NCI-H226 (cell line): ENCODE data around the gene PMEPA1.

Experiments used
- DNase-seq: peaks from one replicate; pipeline ENCODE4 v3.0.0-alpha.2; 2015

Gene PMEPA1

DNA sequence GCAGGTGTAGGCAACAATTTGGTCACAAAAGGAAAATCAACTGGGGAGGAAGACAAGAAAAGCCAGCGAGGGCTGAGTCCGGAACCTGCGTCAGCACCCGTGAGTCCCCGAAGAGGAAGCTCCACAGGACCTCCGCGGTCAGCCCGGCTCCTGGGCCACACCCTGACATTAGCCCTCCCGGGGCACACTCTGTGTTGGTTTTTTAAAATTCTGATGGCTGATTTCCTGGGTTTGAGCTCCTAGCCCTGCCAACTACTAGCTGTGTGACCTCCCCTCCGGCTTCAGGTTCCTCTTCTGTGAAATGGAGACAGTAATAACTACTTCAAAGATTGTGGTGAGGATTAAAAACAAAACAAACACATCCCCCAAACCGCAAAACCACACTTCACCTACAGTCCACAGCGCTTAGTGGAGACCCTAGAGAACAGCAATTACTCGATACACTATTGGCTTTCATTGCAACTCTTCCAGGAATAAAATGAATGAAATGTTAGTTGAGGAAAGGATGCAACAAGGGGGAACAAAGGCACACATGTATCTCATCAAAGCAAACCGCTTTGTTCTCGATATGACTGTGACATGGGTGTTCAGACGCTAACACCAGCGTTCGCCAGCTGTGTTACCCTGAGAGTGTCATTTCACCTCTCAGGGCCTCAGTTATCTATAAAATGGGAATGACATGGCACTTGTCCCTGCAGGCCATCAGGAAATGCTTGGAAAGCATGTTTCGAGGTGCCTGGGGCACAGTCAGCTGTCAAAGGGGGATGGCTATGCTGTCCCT lies 90.6 kb downstream of the PMEPA1 start:
- DNase-seq, result no peak

DNA sequence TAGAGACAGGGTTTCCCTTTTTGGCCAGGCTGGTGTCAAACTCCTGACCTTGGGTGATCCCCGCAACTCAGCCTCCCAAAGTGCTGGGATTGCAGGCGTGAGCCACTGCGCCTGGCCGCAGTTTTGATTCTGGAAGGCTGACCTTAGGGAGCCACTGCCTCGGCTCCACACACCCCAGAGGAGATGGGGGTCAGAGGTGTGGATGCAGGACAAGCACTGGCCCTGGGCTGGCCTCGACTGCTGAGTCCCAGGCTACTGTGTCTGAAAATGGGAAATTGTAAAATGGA lies 91.1 kb downstream of the PMEPA1 start:
- no peak for DNase-seq

DNA sequence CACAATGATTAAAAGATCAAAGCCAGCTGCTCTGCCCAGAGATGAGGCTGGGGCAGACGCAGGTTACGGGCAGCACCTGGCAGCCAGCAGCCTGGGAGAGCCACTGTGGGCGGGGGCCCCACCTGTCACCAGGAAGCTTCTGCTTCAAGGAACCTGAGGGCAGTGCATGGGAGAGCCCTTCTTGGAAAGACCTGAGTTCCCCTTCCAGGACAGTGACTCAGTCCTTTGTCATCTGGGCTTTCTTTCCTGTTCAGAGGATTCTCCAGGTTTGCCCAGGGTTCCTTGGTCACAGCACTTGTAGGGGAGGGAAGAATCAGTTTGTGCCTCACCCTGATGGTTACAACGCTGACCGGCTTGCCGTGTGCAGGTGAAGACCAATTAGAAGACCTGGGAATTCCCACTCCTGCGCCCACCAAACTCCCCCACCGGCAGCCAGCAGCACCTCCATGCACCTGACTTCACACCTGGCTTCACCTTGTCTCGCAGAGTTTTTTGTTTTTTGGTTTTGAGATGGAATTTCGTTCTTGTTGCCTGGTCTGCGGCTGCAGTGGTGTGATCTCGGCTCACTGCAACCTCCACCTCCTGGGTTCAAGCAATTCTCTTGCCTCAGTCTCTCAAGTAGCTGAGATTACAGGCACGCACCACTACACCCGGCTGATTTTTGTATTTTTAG lies 91.6 kb downstream of the PMEPA1 start:
- no peak for DNase-seq

DNA sequence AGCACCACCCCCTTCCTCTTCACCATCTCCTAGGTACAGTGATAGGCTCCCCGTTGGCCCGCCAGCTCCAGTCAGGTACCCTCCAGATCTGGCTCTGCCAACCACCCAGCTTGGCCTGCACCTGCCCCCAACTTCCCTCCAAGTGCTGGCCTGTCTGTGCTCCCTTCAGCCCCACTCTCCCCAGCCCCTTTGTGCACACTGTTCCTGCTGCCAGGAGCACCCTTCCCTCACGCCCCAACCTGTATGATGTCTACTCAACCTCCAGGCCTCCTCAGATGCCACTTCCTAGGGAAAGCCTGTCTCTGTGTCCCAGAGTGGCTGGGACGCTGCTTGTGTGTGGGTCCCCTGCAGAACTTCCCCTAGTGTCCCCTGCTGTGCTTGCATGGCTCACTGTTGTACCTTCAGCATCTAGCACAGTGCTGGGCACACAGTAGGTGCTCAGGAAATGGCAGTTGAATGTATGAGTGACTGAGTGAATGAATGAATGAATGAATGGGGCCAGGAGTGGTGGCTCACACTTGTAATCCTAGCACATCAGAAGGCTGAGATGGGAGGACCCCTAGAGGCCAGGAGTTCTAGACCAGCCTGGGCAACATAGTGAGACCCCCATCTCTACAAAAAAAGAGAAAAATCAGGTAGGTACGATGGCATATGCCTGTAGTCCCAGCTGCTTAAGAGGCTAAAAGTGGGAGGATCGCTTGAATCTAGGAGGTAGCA lies 92.6 kb downstream of the PMEPA1 start:
- no peak for DNase-seq

DNA sequence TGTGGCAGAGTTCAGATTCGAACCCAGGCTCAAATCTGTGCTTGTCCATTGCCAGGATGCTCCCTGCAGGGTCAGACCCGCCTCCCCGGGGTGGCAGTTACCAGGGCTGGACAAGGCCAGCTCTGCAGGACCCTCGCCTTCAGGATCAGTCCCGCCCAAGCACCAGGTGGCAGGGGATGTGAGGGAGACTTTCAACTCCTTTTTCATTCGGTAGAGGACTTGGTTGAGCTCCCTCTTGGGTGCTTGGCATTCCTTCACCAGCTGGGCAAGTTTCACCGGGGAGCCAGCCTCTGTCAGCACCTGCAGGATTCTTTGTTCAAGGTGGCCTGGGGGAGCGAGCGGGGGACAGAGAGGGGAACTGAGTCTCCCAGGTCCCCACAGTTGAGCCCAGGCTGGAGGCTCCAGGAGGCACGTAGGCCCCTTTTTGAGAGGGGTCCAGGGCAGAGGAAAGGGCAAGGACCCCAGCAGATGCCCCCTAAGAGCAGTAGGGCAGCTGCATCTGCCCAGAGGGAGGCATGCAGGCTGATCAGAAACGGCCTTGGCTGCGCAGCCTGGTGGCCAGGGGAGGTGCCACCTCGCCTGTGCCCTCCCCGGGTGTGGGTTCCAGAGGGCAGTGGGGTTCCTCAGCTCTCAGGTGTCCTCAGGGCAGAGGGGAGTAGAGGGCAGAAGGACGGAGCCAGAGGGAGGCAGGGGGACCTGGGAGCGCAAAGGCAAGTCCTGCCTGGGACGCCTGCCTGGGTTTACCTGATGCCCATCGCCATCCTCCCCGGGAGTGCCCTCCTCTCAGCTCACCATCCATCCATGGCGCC lies 93.5 kb downstream of the PMEPA1 start:
- no peak for DNase-seq

DNA sequence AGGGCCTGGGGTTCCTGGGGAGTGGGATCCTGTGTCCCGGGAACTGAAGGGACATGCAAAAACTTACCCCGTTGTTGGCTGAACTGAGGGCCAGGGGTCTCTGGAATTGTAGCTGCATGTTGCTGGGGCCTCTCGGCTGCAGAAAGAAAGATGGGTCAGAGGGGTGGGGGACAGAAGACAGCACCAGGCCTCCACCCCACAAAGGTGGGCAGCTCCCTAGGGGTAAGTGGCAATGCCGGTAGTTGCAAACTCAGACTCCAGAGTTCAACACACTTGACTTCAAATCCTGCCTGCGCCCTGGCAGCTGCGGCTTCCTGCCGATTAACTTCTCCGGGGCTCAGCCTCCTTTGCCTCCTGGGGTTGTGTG lies 94.4 kb downstream of the PMEPA1 start:
- no peak for DNase-seq

DNA sequence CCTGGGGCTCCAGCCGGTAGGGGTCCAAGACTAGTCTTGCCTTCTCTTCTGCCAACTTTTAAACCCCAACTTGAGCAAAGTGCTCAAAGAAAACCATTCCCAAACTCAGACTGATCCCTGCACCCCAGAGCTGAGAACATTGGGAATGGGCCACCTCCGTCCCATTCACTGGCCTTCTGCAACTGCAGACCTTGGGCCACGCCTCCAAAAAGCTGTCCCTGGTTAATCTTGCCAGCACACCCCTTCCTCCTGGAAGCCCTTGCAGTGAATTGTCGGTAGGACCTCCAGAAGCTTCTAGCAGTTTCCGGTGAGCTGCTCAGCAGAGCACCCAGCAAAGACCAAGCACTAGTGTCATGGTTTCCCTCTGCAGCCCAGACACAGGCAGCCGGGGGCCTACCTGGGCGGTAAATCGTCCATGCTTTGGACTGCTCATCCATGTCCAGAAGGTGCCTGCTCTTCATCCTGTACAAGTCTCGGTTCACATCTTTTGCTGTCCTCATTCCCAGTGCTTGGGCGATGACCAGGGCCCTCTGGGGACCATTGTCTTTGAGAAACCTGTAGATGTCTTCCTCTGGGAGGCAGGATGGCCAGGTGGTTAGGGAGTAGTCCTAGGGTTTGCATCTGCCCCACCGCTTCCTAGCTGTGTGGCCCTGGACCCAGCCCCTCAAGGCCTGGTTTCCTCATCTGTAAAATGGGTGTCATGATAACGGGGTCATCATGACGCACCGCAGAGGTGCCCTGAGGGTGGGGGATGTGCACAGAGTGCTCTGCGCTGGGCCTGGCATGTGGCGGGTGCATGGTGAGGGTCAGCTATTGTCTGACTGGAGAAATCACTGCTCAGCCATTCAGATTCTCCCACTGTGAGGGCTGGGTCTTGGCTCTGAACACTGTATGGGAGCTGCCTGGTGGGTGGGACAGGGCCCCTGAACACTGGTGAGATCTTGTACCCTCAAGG lies 95.0 kb downstream of the PMEPA1 start:
- no peak for DNase-seq

DNA sequence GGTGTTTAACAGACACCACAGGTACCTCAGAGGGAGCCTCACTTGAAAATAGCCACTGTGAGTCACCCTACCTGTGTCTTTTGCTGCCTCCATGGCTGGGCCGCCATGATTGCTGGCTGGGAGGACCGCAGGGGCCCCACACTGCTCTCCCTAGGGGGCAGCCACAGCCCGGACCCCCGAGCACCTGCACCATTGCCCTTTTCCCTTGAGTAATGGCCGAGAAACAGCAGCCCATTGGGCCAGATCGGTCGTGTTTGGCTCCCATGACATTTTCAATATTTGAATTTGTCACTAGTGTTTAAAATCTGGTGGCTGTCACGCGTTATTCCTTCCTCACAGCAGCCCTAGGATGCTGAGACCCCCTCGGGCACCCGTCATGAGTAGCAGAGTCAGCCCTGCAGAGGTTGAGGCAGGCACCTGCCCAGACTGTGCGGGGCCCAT lies 96.3 kb downstream of the PMEPA1 start:
- DNase-seq, result no peak

DNA sequence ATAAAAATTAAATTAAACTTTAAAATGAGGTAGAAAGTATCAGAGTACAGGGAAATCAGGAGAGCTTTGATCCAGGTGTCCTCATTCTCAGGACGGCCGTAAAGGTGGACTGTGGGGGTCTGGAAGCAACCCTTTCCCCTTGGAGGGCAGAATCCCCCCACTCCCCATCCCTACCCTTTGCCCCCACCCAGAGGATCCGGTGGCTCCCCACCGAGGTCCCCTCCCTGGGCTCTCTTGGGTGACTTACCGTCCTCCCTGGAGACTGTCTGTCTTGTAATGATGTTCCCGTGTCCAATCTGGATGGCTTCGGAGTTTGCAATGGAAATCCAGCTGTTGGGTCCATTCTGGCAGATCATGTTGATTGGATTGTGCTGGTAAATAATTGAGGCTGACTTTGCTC lies 96.9 kb downstream of the PMEPA1 start:
- no peak for DNase-seq

DNA sequence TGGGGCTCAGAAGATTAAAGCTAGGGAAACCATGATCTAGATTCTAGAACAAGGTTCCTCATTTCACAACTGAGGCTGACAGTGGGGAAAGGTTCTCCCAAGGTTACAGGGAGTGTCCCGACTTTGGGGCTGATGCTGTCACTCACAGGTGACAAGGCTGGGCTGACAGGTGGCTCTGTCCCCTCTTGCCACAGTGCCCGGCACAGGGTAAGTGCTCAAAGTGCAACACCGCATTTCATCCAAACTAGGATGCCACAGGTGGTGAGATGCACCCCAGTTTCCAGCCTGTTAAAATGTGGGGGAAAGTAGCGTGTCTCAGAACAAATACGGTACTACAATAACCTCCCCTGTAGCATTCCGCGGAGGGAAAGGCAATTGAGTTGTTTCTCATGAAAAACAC lies 97.4 kb downstream of the PMEPA1 start:
- no peak for DNase-seq

DNA sequence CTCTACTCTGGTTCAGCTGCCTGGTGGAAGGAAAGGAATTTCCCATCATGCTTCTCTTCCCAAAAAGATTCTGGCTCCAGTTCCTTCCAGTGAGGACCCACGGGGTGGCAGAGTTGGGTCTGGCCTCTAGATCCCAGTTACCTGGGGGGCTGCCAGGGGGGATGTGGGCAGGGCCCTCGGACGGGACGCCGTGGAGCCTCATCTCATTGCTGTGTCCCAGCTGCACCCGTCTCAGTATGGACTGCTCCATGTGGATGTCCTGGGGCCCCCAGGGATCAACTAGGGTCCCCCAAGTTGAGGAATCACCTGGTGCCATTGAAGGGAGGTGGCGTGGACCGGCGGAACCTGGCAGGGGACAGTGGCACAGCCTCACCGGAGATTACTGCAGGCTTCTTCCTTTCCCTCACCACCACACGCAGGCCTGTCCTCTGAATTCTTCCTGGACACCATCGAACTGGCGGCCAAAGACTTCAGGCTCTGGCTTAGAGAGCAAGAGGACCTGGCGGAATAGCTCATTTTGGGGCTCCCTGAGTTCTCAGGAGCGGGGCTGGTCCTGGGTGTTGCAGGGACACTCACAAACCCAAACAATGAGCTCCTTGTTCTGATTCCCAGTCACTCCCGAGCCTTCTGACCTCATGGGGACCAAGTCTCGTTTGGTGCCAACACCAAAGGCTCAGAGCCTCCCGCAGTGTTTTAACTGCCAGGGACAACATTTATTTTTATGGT lies 98.1 kb downstream of the PMEPA1 start:
- DNase-seq, result no peak

DNA sequence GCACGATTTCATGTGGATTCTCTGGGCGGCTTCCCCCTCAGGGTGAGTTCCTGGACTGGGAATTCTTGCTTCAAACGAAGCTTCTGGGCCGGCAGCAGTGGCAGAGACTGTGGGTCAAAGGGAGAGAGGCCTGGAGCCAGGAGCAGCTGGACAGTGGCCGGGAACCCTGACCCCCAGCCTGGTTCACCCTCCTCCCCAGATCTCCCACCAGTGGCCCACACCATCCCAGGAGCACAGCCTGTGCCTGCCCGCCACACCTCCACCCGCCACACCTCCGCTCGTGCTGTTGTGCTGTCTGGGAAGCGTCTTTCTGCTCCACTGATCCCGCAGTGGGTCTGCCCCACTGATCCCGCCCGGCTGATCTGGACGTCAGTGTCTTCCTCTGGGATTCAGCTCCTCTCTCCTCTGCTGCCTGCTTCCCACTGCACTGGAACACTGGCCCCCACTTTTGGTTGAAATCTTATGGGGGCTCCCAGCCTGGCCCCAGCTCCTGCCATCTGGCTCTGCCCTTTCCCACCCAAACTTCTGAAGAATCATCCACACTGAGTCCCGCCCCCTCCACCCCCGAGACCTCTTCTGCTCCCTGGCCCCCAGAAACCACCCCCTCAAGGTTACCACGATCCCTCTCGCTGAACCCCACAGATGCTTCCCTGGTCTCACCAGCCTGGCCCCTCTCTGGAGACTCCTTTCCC lies 99.4 kb downstream of the PMEPA1 start:
- DNase-seq, result no peak

DNA sequence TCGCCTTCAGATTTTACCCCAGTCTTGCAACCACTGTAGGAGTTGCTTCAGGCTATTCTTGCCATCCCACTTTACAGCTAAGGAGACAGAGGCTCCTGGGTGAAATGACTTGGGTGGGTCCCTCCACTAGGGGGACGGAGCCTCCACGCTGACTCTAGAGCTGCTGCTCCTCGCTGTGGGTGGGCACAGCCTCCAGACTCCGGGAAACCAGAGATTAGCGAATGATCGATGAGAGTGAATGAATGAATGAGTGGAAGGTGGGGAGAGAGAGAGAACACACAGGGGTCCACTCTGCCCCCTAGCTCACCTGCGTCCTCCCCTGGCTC lies 100.0 kb downstream of the PMEPA1 start:
- no peak for DNase-seq

DNA sequence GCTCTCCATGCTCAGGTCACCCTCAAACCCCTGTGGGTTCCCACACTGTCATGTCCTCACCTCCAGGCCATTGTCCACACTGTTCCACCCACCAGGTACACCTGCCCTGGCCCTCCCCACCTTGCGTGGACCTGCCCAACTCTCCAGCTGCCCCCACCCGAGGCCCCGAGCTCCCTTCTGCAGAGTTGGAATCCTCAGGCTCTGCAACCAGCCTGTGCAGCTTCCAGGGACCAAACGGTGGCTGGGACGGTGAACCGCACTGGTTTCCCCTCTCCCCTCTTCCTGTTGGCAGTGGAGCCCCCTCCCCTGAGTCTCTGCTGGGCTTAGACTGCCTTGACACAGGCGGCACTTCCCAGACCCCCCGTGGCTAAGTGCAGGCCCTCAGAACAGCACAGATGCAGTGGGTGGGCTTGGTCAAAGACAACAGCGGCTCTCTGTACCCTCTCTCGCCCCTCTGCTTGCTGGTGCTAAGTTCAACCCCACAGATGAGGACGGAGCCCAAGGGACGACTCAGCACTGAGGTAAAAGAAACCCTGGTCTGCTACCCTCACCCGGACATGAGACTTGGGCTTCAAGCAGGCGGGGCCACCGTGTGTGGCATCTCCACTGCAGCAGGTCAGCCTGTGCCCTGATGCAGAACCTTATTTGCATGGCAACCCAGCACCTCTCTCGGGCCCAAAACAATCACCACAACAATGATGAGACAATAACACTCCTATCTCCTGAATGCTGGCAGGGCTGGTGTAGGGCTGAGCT lies 100.6 kb downstream of the PMEPA1 start:
- DNase-seq, result no peak

DNA sequence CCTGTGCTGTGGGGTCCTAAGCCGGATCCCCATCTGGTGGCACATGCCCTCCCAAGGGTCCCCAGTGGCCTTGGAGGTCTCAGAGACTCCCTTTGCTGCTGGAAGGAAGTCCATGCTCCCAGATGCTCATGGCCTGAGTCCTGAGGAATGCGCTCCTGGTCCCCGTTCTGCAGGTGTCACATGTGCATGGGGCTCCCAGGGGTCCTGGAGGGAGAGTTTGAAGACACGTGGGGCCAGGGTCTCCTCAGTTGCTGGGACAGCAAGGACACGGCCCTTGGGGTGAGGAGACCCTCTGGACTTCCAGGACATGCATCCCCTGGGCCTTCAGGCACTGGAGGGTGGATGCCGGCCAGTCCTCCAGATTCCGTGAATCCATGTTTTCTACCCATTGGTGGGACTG lies 101.3 kb downstream of the PMEPA1 start:
- DNase-seq, result no peak

DNA sequence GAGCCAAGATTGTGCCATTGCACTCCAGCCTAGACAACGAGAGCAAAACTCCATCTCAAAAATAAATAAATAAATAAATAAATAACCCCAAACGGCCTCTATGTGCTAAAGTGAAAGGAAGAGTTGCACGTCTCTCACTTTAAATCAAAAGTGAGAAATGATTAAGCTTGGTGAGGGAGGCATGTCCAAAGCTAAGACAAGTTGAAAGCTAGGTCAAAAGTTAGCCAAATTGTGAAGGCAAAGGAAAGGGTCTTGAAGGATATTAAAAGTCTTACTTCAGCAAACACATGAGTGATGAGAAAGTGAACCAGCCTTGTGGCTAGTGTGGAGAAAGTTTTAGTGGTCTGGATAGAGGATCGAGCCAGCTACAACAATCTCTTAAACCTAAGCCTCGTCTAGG lies 103.9 kb downstream of the PMEPA1 start:
- DNase-seq, result no peak

DNA sequence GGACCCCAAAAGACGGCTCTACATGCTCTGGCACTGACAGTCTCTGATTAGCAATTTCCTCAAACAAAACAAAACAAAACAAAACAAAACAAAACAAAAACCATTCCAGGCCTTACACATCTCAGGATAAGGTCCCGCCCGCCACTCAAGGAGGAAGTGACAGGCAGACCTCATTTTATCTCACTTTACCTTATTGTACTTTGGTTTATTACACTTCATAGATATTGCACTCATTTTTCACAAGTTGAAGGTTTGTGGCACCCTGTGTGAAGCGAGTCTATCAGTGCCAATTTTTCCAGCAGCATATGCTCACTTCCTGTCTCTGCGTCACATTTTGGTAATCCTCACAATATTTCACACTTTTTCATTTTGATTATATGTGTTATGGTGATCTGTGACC lies 104.8 kb downstream of the PMEPA1 start:
- DNase-seq, result no peak

DNA sequence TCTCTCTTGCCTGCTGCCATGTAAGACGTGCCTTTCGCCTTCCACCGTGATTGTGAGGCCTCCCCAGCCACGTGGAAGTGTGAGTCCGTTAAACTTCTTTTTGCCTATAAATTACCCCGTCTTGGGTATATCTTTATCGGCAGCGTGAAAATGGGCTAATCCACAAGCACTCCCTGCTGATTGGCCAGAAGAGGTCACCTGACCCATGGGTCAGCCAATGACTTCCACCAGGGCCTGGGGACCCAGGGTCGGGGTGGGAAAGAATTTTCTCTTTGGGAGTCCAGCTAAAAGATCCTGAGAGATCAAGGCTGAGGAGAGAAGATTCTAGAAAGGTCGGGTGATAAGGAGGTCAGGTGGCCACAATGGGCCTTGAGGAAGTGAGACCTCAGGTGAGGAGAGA lies 106.7 kb downstream of the PMEPA1 start:
- DNase-seq, result no peak

DNA sequence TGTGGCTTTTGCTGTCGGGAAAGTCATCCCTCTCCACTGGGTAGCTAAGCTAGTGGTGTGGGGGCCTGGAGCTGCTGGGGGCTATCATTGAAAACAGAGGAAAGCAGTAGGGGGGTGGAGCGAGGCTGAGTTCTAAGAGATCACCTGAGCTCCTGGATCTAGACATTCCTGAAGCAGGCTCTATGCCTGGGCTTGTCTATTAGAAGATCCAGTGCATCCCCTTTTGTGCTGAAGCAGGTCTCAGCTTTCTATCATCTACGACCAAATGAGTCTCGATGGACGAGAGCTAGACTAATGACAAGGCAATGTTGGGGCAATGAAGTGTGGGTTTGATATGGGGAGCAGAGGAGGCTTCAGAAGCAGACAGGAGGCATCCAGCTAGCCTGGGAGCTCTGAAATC lies 108.1 kb downstream of the PMEPA1 start:
- DNase-seq, result no peak

DNA sequence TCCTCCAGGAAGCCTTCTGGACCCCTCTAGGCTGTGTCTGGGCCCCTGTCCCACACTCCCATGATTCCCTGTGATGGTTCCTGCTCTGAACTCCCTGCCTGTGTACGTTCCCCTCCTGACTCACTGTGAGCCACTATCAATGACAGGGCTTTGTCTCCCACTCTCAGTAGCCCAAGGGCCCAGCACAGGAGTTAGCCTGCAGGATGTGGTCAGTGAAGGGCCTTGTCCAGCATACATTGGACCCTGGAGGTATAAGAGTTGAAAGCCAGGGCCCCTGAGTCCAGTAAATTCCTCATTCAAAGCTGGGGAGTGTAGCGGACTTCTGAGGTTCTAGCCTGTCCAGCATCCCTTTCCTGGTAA lies 108.6 kb downstream of the PMEPA1 start:
- DNase-seq, result peak; percentile 9
